ENCODE measurements around the gene MIA3. TPM values are rescaled to one million over a fixed set of nuclear protein-coding genes. Genes with fewer than 3 reads are reported as not detected.

MIA3 gene
- total and polyA plus RNA-seq, 9 of the 15 experiments (the other 6 are each of a cell fraction or from before 2014, with no cell fraction given), result 21.6 to 89.4 (median 40.8) TPM

- TF ChIP-seq, protein P1, sequence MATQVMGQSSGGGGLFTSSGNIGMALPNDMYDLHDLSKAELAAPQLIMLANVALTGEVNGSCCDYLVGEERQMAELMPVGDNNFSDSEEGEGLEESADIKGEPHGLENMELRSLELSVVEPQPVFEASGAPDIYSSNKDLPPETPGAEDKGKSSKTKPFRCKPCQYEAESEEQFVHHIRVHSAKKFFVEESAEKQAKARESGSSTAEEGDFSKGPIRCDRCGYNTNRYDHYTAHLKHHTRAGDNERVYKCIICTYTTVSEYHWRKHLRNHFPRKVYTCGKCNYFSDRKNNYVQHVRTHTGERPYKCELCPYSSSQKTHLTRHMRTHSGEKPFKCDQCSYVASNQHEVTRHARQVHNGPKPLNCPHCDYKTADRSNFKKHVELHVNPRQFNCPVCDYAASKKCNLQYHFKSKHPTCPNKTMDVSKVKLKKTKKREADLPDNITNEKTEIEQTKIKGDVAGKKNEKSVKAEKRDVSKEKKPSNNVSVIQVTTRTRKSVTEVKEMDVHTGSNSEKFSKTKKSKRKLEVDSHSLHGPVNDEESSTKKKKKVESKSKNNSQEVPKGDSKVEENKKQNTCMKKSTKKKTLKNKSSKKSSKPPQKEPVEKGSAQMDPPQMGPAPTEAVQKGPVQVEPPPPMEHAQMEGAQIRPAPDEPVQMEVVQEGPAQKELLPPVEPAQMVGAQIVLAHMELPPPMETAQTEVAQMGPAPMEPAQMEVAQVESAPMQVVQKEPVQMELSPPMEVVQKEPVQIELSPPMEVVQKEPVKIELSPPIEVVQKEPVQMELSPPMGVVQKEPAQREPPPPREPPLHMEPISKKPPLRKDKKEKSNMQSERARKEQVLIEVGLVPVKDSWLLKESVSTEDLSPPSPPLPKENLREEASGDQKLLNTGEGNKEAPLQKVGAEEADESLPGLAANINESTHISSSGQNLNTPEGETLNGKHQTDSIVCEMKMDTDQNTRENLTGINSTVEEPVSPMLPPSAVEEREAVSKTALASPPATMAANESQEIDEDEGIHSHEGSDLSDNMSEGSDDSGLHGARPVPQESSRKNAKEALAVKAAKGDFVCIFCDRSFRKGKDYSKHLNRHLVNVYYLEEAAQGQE (IDR thresholded peaks at IDR 0.05; ENCODE audit: borderline replicate concordance), result no peak
- TF ChIP-seq, protein P1 (CRISPR knock-in tag; IDR thresholded peaks at IDR 0.05; ENCODE audit: low read depth), result peak; percentile 62; the same call in 1 of the 2 replicates
- TF ChIP-seq XRCC5 (IDR thresholded peaks at IDR 0.05; ENCODE audit: low read depth, low read length) (0 out of 2 replicates have a peak, but pooled peaks have one; percentile 52), POLR2B (IDR thresholded peaks at IDR 0.05; ENCODE audit: low read depth, partially characterized antibody) (peak; percentile 93), PTTG1 (tag; IDR thresholded peaks at IDR 0.05; ENCODE audit: low read depth) (no peak), TCF15 (CRISPR knock-in tag; IDR thresholded peaks at IDR 0.05) (no peak), ZNF830 (CRISPR knock-in tag; IDR thresholded peaks at IDR 0.05) (no peak), ZBTB1 (CRISPR knock-in tag; IDR thresholded peaks at IDR 0.05; ENCODE audit: borderline replicate concordance, low read depth) (no peak), SMAD1 (IDR thresholded peaks at IDR 0.05; ENCODE audit: low read depth, low read length, partially characterized antibody) (peak; percentile 37), EZH2 (IDR thresholded peaks at IDR 0.05; ENCODE audit: borderline replicate concordance, low read depth, low read length) (no peak), SP1 (CRISPR knock-in tag; IDR thresholded peaks at IDR 0.05) (peak; percentile 93), ZNF431 (CRISPR knock-in tag; IDR thresholded peaks at IDR 0.05) (peak; percentile 71; the same call in 1 of the 2 replicates), SIN3B (IDR thresholded peaks at IDR 0.05; ENCODE audit: low read depth) (peak; percentile 92), TCF7 (IDR thresholded peaks at IDR 0.05; ENCODE audit: borderline replicate concordance) (peak; percentile 85), ZNF140 (CRISPR knock-in tag; IDR thresholded peaks at IDR 0.05) (no peak)
- TF ChIP-seq, protein P2, sequence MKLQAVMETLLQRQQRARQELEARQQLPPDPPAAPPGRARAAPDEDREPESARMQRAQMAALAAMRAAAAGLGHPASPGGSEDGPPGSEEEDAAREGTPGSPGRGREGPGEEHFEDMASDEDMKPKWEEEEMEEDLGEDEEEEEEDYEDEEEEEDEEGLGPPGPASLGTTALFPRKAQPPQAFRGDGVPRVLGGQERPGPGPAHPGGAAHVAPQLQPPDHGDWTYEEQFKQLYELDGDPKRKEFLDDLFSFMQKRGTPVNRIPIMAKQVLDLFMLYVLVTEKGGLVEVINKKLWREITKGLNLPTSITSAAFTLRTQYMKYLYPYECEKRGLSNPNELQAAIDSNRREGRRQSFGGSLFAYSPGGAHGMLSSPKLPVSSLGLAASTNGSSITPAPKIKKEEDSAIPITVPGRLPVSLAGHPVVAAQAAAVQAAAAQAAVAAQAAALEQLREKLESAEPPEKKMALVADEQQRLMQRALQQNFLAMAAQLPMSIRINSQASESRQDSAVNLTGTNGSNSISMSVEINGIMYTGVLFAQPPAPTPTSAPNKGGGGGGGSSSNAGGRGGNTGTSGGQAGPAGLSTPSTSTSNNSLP (IDR thresholded peaks at IDR 0.05; ENCODE audit: borderline replicate concordance, low read depth, low read length), result peak; percentile 94; the same call in 1 of the 2 replicates
- TF ChIP-seq, protein P3, sequence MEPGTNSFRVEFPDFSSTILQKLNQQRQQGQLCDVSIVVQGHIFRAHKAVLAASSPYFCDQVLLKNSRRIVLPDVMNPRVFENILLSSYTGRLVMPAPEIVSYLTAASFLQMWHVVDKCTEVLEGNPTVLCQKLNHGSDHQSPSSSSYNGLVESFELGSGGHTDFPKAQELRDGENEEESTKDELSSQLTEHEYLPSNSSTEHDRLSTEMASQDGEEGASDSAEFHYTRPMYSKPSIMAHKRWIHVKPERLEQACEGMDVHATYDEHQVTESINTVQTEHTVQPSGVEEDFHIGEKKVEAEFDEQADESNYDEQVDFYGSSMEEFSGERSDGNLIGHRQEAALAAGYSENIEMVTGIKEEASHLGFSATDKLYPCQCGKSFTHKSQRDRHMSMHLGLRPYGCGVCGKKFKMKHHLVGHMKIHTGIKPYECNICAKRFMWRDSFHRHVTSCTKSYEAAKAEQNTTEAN (CRISPR knock-in tag; IDR thresholded peaks at IDR 0.05), result no peak; the same call in 1 of the 2 replicates
These were observed 26.2 kb downstream of the MIA3 start (continued) for GRCh38 chr1:222643938-222644635.
